H1 (cell line): ENCODE data around the gene HENMT1. TPM values are rescaled to one million over a fixed set of nuclear protein-coding genes. Genes with fewer than 3 reads are reported as not detected.

ENCODE experiments used
- CTCF ChIA-PET: fragments of 300-600 bp; sonication (Branson Sonifier 250); formaldehyde crosslinking; loops from one replicate; lab custom pipeline; 2021; ENCODE audit not compliant: partially characterized antibody; lab: Charles Lee
- POLR2A ChIA-PET: fragments of 300-600 bp; sonication (Branson Sonifier 250); formaldehyde crosslinking; loops from one replicate; lab custom pipeline; 2021; ENCODE audit warnings: inconsistent platforms; ENCODE audit not compliant: partially characterized antibody; lab: Charles Lee
- DNase-seq, 2 experiments: peaks; one replicate each; pipeline versions ENCODE4 v3.0.0 to v3.0.0-alpha.2; 2010 to 2022; ENCODE audit warnings: low spot score in 2 of 2, low read depth in 1 of 2, mixed read lengths in 1 of 2
- FAIRE-seq: peaks from 2 replicates; lab custom pipeline; 2011; peaks lifted over from hg19 to GRCh38; lab: Jason Lieb, UNC
- H2AFZ ChIP-seq: 2 replicates; pipeline ENCODE4 v1.8.1; 2012; ENCODE audit warnings: low read length, inconsistent platforms
- H2AK5ac ChIP-seq: 2 replicates; pipeline ENCODE4 v1.6.1; 2013; ENCODE audit warnings: low read depth, low read length
- H2BK120ac ChIP-seq: replicated peaks from 2 replicates; pipeline ENCODE3; 2013; ENCODE audit warnings: low read depth, low read length, inconsistent platforms
- H2BK12ac ChIP-seq: 2 replicates; pipeline ENCODE4 v1.6.1; 2013; ENCODE audit warnings: low read depth, low read length
- H2BK15ac ChIP-seq: 2 replicates; pipeline ENCODE4 v1.6.1; 2013; ENCODE audit warnings: low read length
- H2BK20ac ChIP-seq: 2 replicates; pipeline ENCODE4 v1.6.1; 2013; ENCODE audit warnings: low read length
- H2BK5ac ChIP-seq: 2 replicates; pipeline ENCODE4 v1.6.1; 2013; ENCODE audit warnings: low read depth, low read length
- H3K14ac ChIP-seq: 2 replicates; pipeline ENCODE4 v1.6.1; 2013; ENCODE audit warnings: inconsistent platforms; ENCODE audit not compliant: insufficient read length
- H3K18ac ChIP-seq: 2 replicates; pipeline ENCODE4 v1.6.1; 2013; ENCODE audit warnings: low read length; ENCODE audit errors: extremely low read depth
- H3K23ac ChIP-seq: 2 replicates; pipeline ENCODE4 v1.6.1; 2013; ENCODE audit warnings: inconsistent platforms; ENCODE audit not compliant: insufficient read length
- H3K23me2 ChIP-seq: 2 replicates; pipeline ENCODE4 v1.6.1; 2013; ENCODE audit warnings: low read depth, low read length
- H3K27ac ChIP-seq: 2 replicates; pipeline ENCODE4 v1.6.1; 2011; ENCODE audit warnings: low read depth, low read length, inconsistent platforms
- H3K27me3 ChIP-seq, 4 experiments: replicated peaks in 1 of 4; 1 replicate in 1 of 4; 2 replicates in 3 of 4; pipeline versions ENCODE4 v1.6.1 to v1.8.1; 2011 to 2013; ENCODE audit warnings: low read length in 3 of 4, mild to moderate bottlenecking in 3 of 4, inconsistent platforms in 2 of 4, mixed read lengths in 2 of 4, moderate library complexity in 1 of 4; ENCODE audit not compliant: control insufficient read depth in 3 of 4, insufficient read depth in 3 of 4; ENCODE audit errors: extremely low read depth in 1 of 4
- H3K36me3 ChIP-seq, 4 experiments: 2 replicates each; pipeline versions ENCODE4 v1.6.1 to v1.8.1; 2011 to 2013; ENCODE audit warnings: mild to moderate bottlenecking in 4 of 4, low read length in 3 of 4, moderate library complexity in 2 of 4, control low read depth in 1 of 4, inconsistent platforms in 1 of 4; ENCODE audit not compliant: insufficient read depth in 4 of 4, control insufficient read depth in 2 of 4
- H3K4ac ChIP-seq: replicated peaks from 2 replicates; pipeline ENCODE3; 2013; ENCODE audit warnings: low read length, low read depth, mixed read lengths, inconsistent platforms; ENCODE audit not compliant: insufficient read length
- H3K4me1 ChIP-seq, 4 experiments: replicated peaks in 1 of 4; 1 replicate in 1 of 4; 2 replicates in 3 of 4; pipeline versions ENCODE4 v1.6.1 to v1.8.1; 2011 to 2013; ENCODE audit warnings: low read length in 3 of 4, inconsistent platforms in 2 of 4, mixed read lengths in 1 of 4; ENCODE audit not compliant: insufficient read depth in 4 of 4, control insufficient read depth in 3 of 4
- H3K4me2 ChIP-seq, 2 experiments: 2 replicates each; pipeline versions ENCODE4 v1.6.1 to v1.8.1; 2011 to 2013; ENCODE audit warnings: low read depth in 2 of 2, low read length in 2 of 2, control low read depth in 1 of 2, inconsistent platforms in 1 of 2, mild to moderate bottlenecking in 1 of 2; ENCODE audit not compliant: insufficient read depth in 1 of 2
- H3K4me3 ChIP-seq, 4 experiments: fragments of 200-600, 300-600 bp in 1 of 4; sonication (generic), shearing (Covaris generic), sonication (Bioruptor Twin) in 1 of 4; 2 replicates each; pipeline versions ENCODE4 v1.5.1 to v1.8.1; 2011 to 2016; ENCODE audit warnings: low read length in 4 of 4, low read depth in 3 of 4, control low read depth in 2 of 4, inconsistent platforms in 2 of 4, mild to moderate bottlenecking in 2 of 4, mixed read lengths in 1 of 4, moderate library complexity in 1 of 4; ENCODE audit not compliant: insufficient read depth in 2 of 4; ENCODE audit errors: extremely low read depth in 1 of 4
- H3K56ac ChIP-seq: replicated peaks from 2 replicates; pipeline ENCODE3; 2013; ENCODE audit warnings: low read depth, mild to moderate bottlenecking, mixed read lengths, low read length, inconsistent platforms; ENCODE audit not compliant: insufficient read length
- H3K79me1 ChIP-seq: 2 replicates; pipeline ENCODE4 v1.6.1; 2013; ENCODE audit warnings: low read depth, low read length, control low read depth
- H3K79me2 ChIP-seq, 2 experiments: 2 replicates each; pipeline versions ENCODE4 v1.6.1 to v1.8.1; 2012 to 2013; ENCODE audit warnings: low read length in 2 of 2, mild to moderate bottlenecking in 2 of 2, inconsistent platforms in 1 of 2; ENCODE audit not compliant: insufficient read depth in 2 of 2, control insufficient read depth in 1 of 2
- H3K9ac ChIP-seq, 4 experiments: replicated peaks in 1 of 4; 1 replicate in 1 of 4; 2 replicates in 3 of 4; pipeline versions ENCODE4 v1.6.1 to v1.8.1; 2011 to 2013; ENCODE audit warnings: low read depth in 3 of 4, low read length in 3 of 4, control low read depth in 2 of 4, mild to moderate bottlenecking in 2 of 4, moderate library complexity in 2 of 4, inconsistent platforms in 1 of 4; ENCODE audit errors: extremely low read depth in 1 of 4
- H3K9me3 ChIP-seq, 2 experiments: 2 replicates each; pipeline versions ENCODE4 v1.6.1 to v1.8.1; 2012 to 2013; ENCODE audit warnings: mild to moderate bottlenecking in 2 of 2, moderate library complexity in 2 of 2, control low read depth in 1 of 2, inconsistent platforms in 1 of 2, low read depth in 1 of 2, low read length in 1 of 2, mixed read lengths in 1 of 2; ENCODE audit not compliant: insufficient read depth in 2 of 2
- H4K20me1 ChIP-seq, 2 experiments: replicated peaks in 1 of 2; 2 replicates each; pipeline versions ENCODE3 to v1.8.1; 2011 to 2013; ENCODE audit warnings: inconsistent platforms in 2 of 2, low read length in 2 of 2, mild to moderate bottlenecking in 1 of 2; ENCODE audit not compliant: insufficient read depth in 2 of 2, control insufficient read depth in 1 of 2
- H4K5ac ChIP-seq: 2 replicates; pipeline ENCODE4 v1.6.1; 2013; ENCODE audit warnings: low read length, low read depth, mixed read lengths, inconsistent platforms; ENCODE audit not compliant: insufficient read length
- H4K8ac ChIP-seq: 2 replicates; pipeline ENCODE4 v1.8.0; 2013; ENCODE audit warnings: mild to moderate bottlenecking, moderate library complexity, low read length, inconsistent platforms; ENCODE audit not compliant: insufficient read depth; ENCODE audit errors: extremely low read depth
- H4K91ac ChIP-seq: replicated peaks from 2 replicates; pipeline ENCODE3; 2013; ENCODE audit warnings: low read length, mixed read lengths, inconsistent platforms; ENCODE audit not compliant: insufficient read length
- ASH2L ChIP-seq: fragments of 200-600, 300-600 bp; sonication (generic); IDR thresholded peaks from one replicate; pipeline ENCODE4 v1.7.1; 2017; ENCODE audit warnings: low read length
- BACH1 ChIP-seq: IDR thresholded peaks from 2 replicates; pipeline ENCODE4 v1.6.1; 2012; ENCODE audit warnings: low read length, improper control_type of control experiment
- BCL11A ChIP-seq, 2 experiments: IDR thresholded peaks; one replicate each; pipeline ENCODE4 v1.6.1; 2011; ENCODE audit warnings: low read depth in 2 of 2, low read length in 2 of 2, mild to moderate bottlenecking in 2 of 2
- CBX5 ChIP-seq: fragments of 300-800, 300-1000 bp; sonication (generic); IDR thresholded peaks from 2 replicates; pipeline ENCODE4 v1.7.1; 2016; ENCODE audit warnings: antibody characterized with exemption, low read length, low read depth
- EGR1 ChIP-seq: IDR thresholded peaks from 2 replicates; pipeline ENCODE4 v1.6.1; 2011; ENCODE audit warnings: low read depth, low read length, borderline replicate concordance
- EP300 ChIP-seq, 2 experiments: IDR thresholded peaks; 1 replicate in 1 of 2; 2 replicates in 1 of 2; pipeline ENCODE4 v1.6.1; 2011 to 2012; ENCODE audit warnings: low read depth in 2 of 2, low read length in 2 of 2, mild to moderate bottlenecking in 2 of 2, borderline replicate concordance in 1 of 2, inconsistent platforms in 1 of 2, moderate library complexity in 1 of 2
- JUND ChIP-seq: IDR thresholded peaks from 2 replicates; pipeline ENCODE4 v1.6.1; 2011; ENCODE audit warnings: mild to moderate bottlenecking, improper control_type of control experiment, low read length
- KDM1A ChIP-seq: fragments of 200-600, 300-600 bp; sonication (generic); IDR thresholded peaks from 2 replicates; pipeline ENCODE4 v1.7.1; 2016; ENCODE audit warnings: mild to moderate bottlenecking, low read length, borderline replicate concordance
- MAX ChIP-seq: IDR thresholded peaks from 2 replicates; pipeline ENCODE4 v1.6.1; 2012; ENCODE audit warnings: inconsistent platforms
- PHF8 ChIP-seq: fragments of 200-600 bp; sonication (generic); conservative IDR thresholded peaks from 2 replicates; pipeline ENCODE4 v1.7.1; 2012; ENCODE audit warnings: low read depth, mild to moderate bottlenecking, inconsistent platforms, low read length, moderate library complexity
- POLR2AphosphoS5 ChIP-seq: IDR thresholded peaks from 2 replicates; pipeline ENCODE4 v1.6.1; 2011; ENCODE audit warnings: low read depth, low read length
- RFX5 ChIP-seq: IDR thresholded peaks from 2 replicates; pipeline ENCODE4 v1.6.1; 2011; ENCODE audit warnings: low read depth, low read length, improper control_type of control experiment, borderline replicate concordance
- SIRT6 ChIP-seq: IDR thresholded peaks from one replicate; pipeline ENCODE4 v1.7.1; 2012; ENCODE audit warnings: low read length, inconsistent platforms
- SP2 ChIP-seq: IDR thresholded peaks from 2 replicates; pipeline ENCODE4 v1.6.1; 2012; ENCODE audit warnings: mild to moderate bottlenecking, low read length, inconsistent platforms
- TBP ChIP-seq: IDR thresholded peaks from 2 replicates; pipeline ENCODE4 v1.6.1; 2011; ENCODE audit warnings: low read depth, low read length, improper control_type of control experiment
- TEAD4 ChIP-seq: IDR thresholded peaks from 2 replicates; pipeline ENCODE4 v1.6.1; 2012; ENCODE audit warnings: low read depth, low read length, inconsistent platforms, mixed read lengths
- WGBS, 2 experiments: shearing (Covaris generic) in 1 of 2; methylation state at CpG; one replicate each; pipeline versions ENCODE4 v1.1.6 to v1.1.7; 2013 to 2015; ENCODE audit warnings: low lambda C conversion rate in 2 of 2, mixed read lengths in 2 of 2, inconsistent platforms in 1 of 2, low coverage in 1 of 2, missing lambda C conversion rate in 1 of 2; ENCODE audit not compliant: insufficient replicate concordance in 2 of 2, insufficient coverage in 1 of 2, insufficient read length in 1 of 2; ENCODE audit errors: extremely low coverage in 1 of 2, missing lambda C conversion rate in 1 of 2; 5-methylcytosine and 5-hydroxymethylcytosine counted together
- polyA plus RNA-seq, 7 experiments: library from polyadenylated mRNA; depleted of rRNA in 3 of 7; stranded (reverse) in 5 of 7; unstranded in 2 of 7; fragments of >200 nt in 5 of 7; fragments of 200-250 nt in 2 of 7; gene quantifications; 1 replicate in 5 of 7; 2 replicates in 1 of 7; 4 replicates in 1 of 7; pipeline versions ENCODE4 v1.2.1 to v1.2.3, GENCODE V29; 2011 to 2013; ENCODE audit warnings: missing spikeins in 2 of 7, mixed read lengths in 2 of 7
- total RNA-seq: library from RNA; stranded (reverse); fragmentation: NEBNext Ultra II Directional; extraction: Animal tissue kit (Norgen Biotek cat#: 25700); gene quantifications from 2 replicates; pipeline ENCODE4 v1.2.1, GENCODE V29; 2021

Gene HENMT1
- total and polyA plus RNA-seq, 2 of the 8 experiments (the other 6 are each of a cell fraction or from before 2014, with no cell fraction given), result 2.9 to 5.6 TPM

GRCh38 chr1:108611984-108612383 is 48.9 kb downstream of the HENMT1 start:
- Histone ChIP-seq H3K18ac (no peak overlapping the region), H2BK5ac (no peak overlapping the region), H2BK20ac (no peak overlapping the region), H4K8ac (no peak overlapping the region), H3K79me2 (no peaks in the 10 kb centered on the region), H4K91ac (no peak overlapping the region), H2AK5ac (no peak overlapping the region), H3K9ac (no peak overlapping the region), H3K4ac (no peak overlapping the region), H2AFZ (no peak overlapping the region), H4K5ac (no peak overlapping the region), H3K23ac (no peak overlapping the region), H3K79me1 (no peaks in the 10 kb centered on the region), H4K20me1 (no peaks in the 10 kb centered on the region), H3K9me3 (no peaks in the 10 kb centered on the region), H3K4me2 (no peak overlapping the region), H3K36me3 (peaks cover 0 to 9% (median 0%) of the 10 kb centered on the region in 4 experiments; a peak in 3 of 8 replicates), H2BK15ac (no peak overlapping the region), H2BK120ac (no peak overlapping the region), H3K56ac (no peak overlapping the region), H3K4me3 (no peak overlapping the region), H3K23me2 (no peaks in the 10 kb centered on the region), H2BK12ac (no peak overlapping the region), H3K4me1 (no peaks in the 10 kb centered on the region), H3K27me3 (no peaks in the 10 kb centered on the region), H3K27ac (no peak overlapping the region), H3K14ac (no peak overlapping the region)
- TF ChIP-seq RFX5 (no peak), TBP (no peak), ASH2L (no peak), MAX (no peak), KDM1A (no peak), PHF8 (no peak), POLR2AphosphoS5 (no peak), JUND (no peak), EGR1 (no peak), EP300 (IDR thresholded peaks at IDR 0.05; ENCODE audit: borderline replicate concordance in 1 of 2, low read depth in 2 of 2, low read length in 2 of 2) (no peak), BCL11A (IDR thresholded peaks at IDR 0.05; ENCODE audit: low read depth in 2 of 2, low read length in 2 of 2) (no peak), BACH1 (no peak), TEAD4 (no peak), SIRT6 (no peak), SP2 (no peak), CBX5 (no peak)
- DNase-seq (no peak), FAIRE-seq (no peak)
- ChIA-PET POLR2A (no interaction called here), CTCF (interaction anchor here (1.1 kb wide), 1 partner anchor 13 kb away, joined by 3 read pairs; no protein-coding TSS in a partner anchor)
- WGBS, 2 experiments, result 91% methylated on average over 4 of the region's 4 CpGs; no CpG with 5 or more reads in 1 of the 2 experiments
